ENCODE data around the gene CAPN6.

Gene CAPN6

GRCh38 chrX:111200327-111200726 is 70.0 kb downstream of the CAPN6 start:
- DNase-seq, result no peak

GRCh38 chrX:111199505-111199904 is 70.8 kb downstream of the CAPN6 start:
- DNase-seq, result no peak
